PC-9 (cell line): ENCODE measurements around the gene LRIG1.

Source experiments
- CTCF ChIP-seq: fragments of 200-600 bp; sonication (generic); conservative IDR thresholded peaks from 2 replicates; pipeline ENCODE4 v1.6.1; 2017; ENCODE audit warnings: mixed run types, antibody characterized with exemption, mild to moderate bottlenecking, moderate library complexity
- EZH2 ChIP-seq: fragments of 200-600 bp; sonication (generic); IDR thresholded peaks from 2 replicates; pipeline ENCODE4 v1.8.0; 2017; ENCODE audit warnings: antibody characterized with exemption, low read depth

DNA sequence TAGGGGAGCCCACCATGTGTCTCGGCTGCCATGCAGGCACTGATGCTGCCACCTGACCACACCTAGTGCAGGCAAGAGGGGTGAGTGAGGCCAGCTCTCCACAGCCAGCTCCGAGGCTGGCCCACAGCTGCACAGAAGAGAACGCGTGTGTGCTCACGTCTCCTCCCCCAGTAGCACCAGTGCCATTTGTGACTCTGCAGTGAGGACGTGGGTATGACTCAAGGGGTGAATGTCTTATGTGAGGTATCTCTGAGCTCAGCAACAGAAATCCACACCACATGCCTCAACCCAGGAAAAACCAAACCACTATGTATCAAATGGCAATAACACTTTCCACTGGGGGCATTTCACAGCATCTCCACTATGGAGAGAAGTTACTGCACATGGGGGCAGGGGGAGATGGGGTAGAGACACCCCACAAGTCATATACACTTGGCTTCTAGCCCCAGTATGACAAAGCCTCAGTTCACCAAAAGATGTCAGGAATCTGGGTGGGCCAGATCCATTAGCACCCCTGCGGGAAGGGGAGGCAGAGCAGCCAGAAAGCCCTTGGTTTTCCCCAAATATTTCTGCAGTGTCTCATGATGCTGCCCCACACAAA is 87.6 kb downstream of the LRIG1 start:
- TF ChIP-seq CTCF (no peak), EZH2 (no peak)
